IPS-11a (cell line): ENCODE data around the gene SCAI.
"Not testable (repeated sequence)": the region's sequence is repeated elsewhere in the genome, so short reads cannot be mapped to it uniquely, and the experiment has no call there.

ENCODE experiments used
- H3K4me3 ChIP-seq: one replicate; pipeline ENCODE4 v1.5.1; 2013; ENCODE audit warnings: low read depth, low read length, control low read depth

The SCAI gene

GRCh38 chr9:124949387-124949786, 193.9 kb downstream of the SCAI start:
- no peak overlapping the region for H3K4me3 ChIP-seq

GRCh38 chr9:124947727-124948391, 195.5 kb downstream of the SCAI start:
- no peak overlapping the region for H3K4me3 ChIP-seq

GRCh38 chr9:124946167-124946566, 197.2 kb downstream of the SCAI start:
- no peak overlapping the region for H3K4me3 ChIP-seq

- peak overlapping the region; percentile 94 for H3K4me3 ChIP-seq
Measured at GRCh38 chr9:124941679-124942561, 201.4 kb downstream of the SCAI start.

- H3K4me3 ChIP-seq, result peak within 1 kb of the TSS; percentile 94
Measured at GRCh38 chr9:124940894-124941678, 202.2 kb downstream of the SCAI start, which contains the start of gene GOLGA1. Gene GOLGA1, minus strand, starts transcription at chr9:124941083. Its CDS starts 2,372 bp downstream, at chr9:124938711.

GRCh38 chr9:124940521-124940893, 202.8 kb downstream of the SCAI start:
- H3K4me3 ChIP-seq, result peak overlapping the region; percentile 94

- H3K4me3 ChIP-seq, result peak overlapping the region; percentile 94
Measured at GRCh38 chr9:124939944-124940343, 203.4 kb downstream of the SCAI start.

GRCh38 chr9:124934290-124934689, 209.0 kb downstream of the SCAI start:
- H3K4me3 ChIP-seq, result no peak overlapping the region

- H3K4me3 ChIP-seq, result no peak overlapping the region
Measured at GRCh38 chr9:124932333-124932732, 211.0 kb downstream of the SCAI start.

- H3K4me3 ChIP-seq, result no peak overlapping the region
Measured at GRCh38 chr9:124929464-124929863, 213.9 kb downstream of the SCAI start.

- no peak overlapping the region for H3K4me3 ChIP-seq
Measured at GRCh38 chr9:124928116-124928515, 215.2 kb downstream of the SCAI start.

- H3K4me3 ChIP-seq, result not testable (repeated sequence)
Measured at GRCh38 chr9:124920394-124920793, 222.9 kb downstream of the SCAI start.

GRCh38 chr9:124914753-124915405, 228.4 kb downstream of the SCAI start:
- H3K4me3 ChIP-seq, result no peak overlapping the region

- H3K4me3 ChIP-seq, result no peak overlapping the region
Measured at GRCh38 chr9:124913378-124913777, 229.9 kb downstream of the SCAI start.

- no peak overlapping the region for H3K4me3 ChIP-seq
Measured at GRCh38 chr9:124911766-124912165, 231.6 kb downstream of the SCAI start.

GRCh38 chr9:124908098-124908497, 235.2 kb downstream of the SCAI start:
- H3K4me3 ChIP-seq, result no peak overlapping the region

GRCh38 chr9:124906966-124907365, 236.4 kb downstream of the SCAI start:
- H3K4me3 ChIP-seq, result no peak overlapping the region

GRCh38 chr9:124899845-124900244, 243.5 kb downstream of the SCAI start:
- H3K4me3 ChIP-seq, result no peak overlapping the region

- H3K4me3 ChIP-seq, result no peak overlapping the region
Measured at GRCh38 chr9:124897570-124898460, 245.5 kb downstream of the SCAI start.

- H3K4me3 ChIP-seq, result no peak overlapping the region
Measured at GRCh38 chr9:124894741-124895170, 248.6 kb downstream of the SCAI start.
